ENCODE results near the gene RBBP9. TPM values are rescaled to one million over a fixed set of nuclear protein-coding genes. Genes with fewer than 3 reads are reported as not detected.

RBBP9 gene
- total RNA-seq, 1 experiment from 2014 or later = 17.8 TPM

Small RNA genes lying within 50 kb of the gene (small RNA-seq; reads per million reads assigned to genes)
- gene MIR3192 = 0 to 0.05 reads per million in 2 experiments

Other genes with a start within 250 kb of the RBBP9 start
- gene ZNF133, start 208.7 kb downstream of the RBBP9 start, total RNA-seq (2014; rRNA removed; shearing (Covaris generic)) = 11.9 and 19.2 TPM in 2 replicates
- 2.7 and 4.6 TPM in 2 replicates for gene DZANK1, start 30.2 kb downstream of the RBBP9 start, total RNA-seq (2014; rRNA removed; shearing (Covaris generic))
- 24.2 and 26.3 TPM in 2 replicates for gene POLR3F, start 29.8 kb downstream of the RBBP9 start, total RNA-seq (2014; rRNA removed; shearing (Covaris generic))
- 103 and 104 TPM in 2 replicates for gene SEC23B, start 10.7 kb upstream of the RBBP9 start, total RNA-seq (2014; rRNA removed; shearing (Covaris generic))
- 148 and 171 TPM in 2 replicates for gene SMIM26, start 70.2 kb upstream of the RBBP9 start, total RNA-seq (2014; rRNA removed; shearing (Covaris generic))
- 70.4 and 82.0 TPM in 2 replicates for gene DTD1, start 90.8 kb upstream of the RBBP9 start, total RNA-seq (2014; rRNA removed; shearing (Covaris generic))

Data from SK-MEL-5 (cell line).